ENCODE results near the gene AK2. TPM values are rescaled to one million over a fixed set of nuclear protein-coding genes. Genes with fewer than 3 reads are reported as not detected.
A peak's percentile ranks its signal among the peaks of the same experiment; 100 is the strongest.

Gene AK2
- total RNA-seq, 1 experiment from 2014 or later = 213 TPM

DNA sequence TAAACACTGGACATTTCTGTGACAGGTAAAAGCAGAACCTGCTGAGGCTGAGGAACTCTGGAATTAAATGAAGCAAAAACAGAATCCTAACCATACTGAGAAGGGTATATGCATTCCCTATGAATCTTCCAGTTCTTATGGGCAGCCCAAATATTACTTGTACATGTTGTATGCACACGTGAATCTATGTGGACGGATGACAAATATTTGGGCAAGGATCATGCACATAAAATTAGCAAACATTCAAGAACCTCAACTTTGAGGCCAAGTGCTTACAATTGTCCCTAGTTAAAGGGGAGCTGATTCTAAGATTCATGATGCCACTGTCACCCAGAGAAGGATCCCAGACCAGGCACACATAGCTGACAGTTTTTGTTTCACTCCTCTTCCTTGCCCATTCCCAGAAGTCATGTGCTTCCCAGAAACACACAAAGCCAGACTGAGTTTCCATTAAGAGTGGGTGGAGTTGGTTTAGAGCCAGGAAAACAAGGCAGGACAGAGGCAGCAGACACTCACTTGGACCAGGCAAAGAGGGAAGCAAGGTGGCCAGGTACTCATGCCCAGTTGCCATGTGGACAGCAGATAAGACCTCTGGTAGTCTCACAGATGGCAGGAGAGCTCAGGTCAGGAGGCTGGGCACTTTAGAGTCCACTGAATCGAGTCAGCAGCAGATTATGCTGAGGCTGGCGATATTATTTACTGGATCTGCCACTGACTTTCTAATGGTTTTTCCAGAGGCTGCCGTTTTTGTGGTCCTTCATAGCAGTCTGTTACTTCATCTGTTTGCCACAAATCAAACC is 25.6 kb downstream of the AK2 start:
- Histone ChIP-seq H3K4me3 (ENCODE audit: low read length) (no peak overlapping the region), H3K4me2 (ENCODE audit: low read length) (no peak overlapping the region), H3K27ac (ENCODE audit: low read length) (no peak overlapping the region), H3K36me3 (ENCODE audit: low read depth, low read length) (peaks cover 47% of the 10 kb centered on the region), H3K9me3 (ENCODE audit: low read length) (no peaks in the 10 kb centered on the region), H3F3A (ENCODE audit: low read length, unreplicated experiment) (peaks cover 11% of the 10 kb centered on the region), H3K9me2 (replicated peaks; ENCODE audit: low read length) (no peaks in the 10 kb centered on the region), H4K20me1 (ENCODE audit: low read length) (no peaks in the 10 kb centered on the region), H3K9ac (ENCODE audit: low read length) (no peak overlapping the region), H3K4me1 (ENCODE audit: insufficient read depth, low read length) (peaks cover 38% of the 10 kb centered on the region), H3K27me3 (ENCODE audit: low read length) (no peaks in the 10 kb centered on the region), H2AFZ (ENCODE audit: low read length) (no peak overlapping the region), H3K79me2 (ENCODE audit: low read length) (no peaks in the 10 kb centered on the region)
- POLR2A ChIA-PET (ENCODE audit: unreplicated experiment) = interaction anchor here (0.7 kb wide), 1 partner anchor 19 kb away, joined by 3 read pairs; no protein-coding TSS in a partner anchor
- DNase-seq (no peak), ATAC-seq (no peak)
- TF ChIP-seq EZH2 (IDR thresholded peaks at IDR 0.05; ENCODE audit: low read length, unreplicated experiment) (no peak), EZH2phosphoT487 (IDR thresholded peaks at IDR 0.05; ENCODE audit: borderline replicate concordance, low read length) (no peak)
- TF ChIP-seq, protein P1, sequence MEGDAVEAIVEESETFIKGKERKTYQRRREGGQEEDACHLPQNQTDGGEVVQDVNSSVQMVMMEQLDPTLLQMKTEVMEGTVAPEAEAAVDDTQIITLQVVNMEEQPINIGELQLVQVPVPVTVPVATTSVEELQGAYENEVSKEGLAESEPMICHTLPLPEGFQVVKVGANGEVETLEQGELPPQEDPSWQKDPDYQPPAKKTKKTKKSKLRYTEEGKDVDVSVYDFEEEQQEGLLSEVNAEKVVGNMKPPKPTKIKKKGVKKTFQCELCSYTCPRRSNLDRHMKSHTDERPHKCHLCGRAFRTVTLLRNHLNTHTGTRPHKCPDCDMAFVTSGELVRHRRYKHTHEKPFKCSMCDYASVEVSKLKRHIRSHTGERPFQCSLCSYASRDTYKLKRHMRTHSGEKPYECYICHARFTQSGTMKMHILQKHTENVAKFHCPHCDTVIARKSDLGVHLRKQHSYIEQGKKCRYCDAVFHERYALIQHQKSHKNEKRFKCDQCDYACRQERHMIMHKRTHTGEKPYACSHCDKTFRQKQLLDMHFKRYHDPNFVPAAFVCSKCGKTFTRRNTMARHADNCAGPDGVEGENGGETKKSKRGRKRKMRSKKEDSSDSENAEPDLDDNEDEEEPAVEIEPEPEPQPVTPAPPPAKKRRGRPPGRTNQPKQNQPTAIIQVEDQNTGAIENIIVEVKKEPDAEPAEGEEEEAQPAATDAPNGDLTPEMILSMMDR (conservative IDR thresholded peaks at IDR 0.05; ENCODE audit: low read depth, low read length) = no peak
- no TSS peak for BruUV-seq (replicated peaks)
- CTCF ChIA-PET = no interaction called here
- intact Hi-C loops (cut with micrococcal nuclease) = no loop called here

DNA sequence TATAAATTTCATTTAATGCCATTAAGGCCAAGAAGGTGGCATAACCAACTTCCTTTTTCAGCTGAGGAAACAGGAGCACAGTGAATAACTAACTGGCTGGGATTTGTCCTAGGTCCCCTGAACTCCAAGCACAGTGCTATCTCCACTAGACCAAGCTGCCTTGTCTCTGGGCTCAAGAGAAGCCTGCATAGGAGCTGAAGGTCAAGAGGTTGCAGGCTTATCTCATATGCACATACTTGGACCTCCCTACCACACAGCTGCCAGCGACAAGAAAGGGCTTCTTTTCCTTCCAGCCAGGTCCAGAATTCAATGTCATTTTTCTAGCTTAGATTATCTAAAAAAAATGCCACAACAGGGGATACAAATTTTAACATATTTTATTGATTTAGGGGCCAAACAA is 27.1 kb downstream of the AK2 start:
- Histone ChIP-seq H4K20me1 (ENCODE audit: low read length) (no peaks in the 10 kb centered on the region; the same call in 1 of the 2 replicates), H3K27ac (ENCODE audit: low read length) (peak overlapping the region; percentile 46; the same call in 1 of the 2 replicates), H3K36me3 (ENCODE audit: low read depth, low read length) (peaks cover 47% of the 10 kb centered on the region), H3K9me2 (replicated peaks; ENCODE audit: low read length) (no peaks in the 10 kb centered on the region), H3K4me2 (ENCODE audit: low read length) (no peak overlapping the region), H3K79me2 (ENCODE audit: low read length) (0 out of 2 replicates have a peak, but pooled peaks cover 4% of the 10 kb centered on the region), H3K9ac (ENCODE audit: low read length) (no peak overlapping the region), H3K4me1 (ENCODE audit: insufficient read depth, low read length) (peaks cover 48% of the 10 kb centered on the region), H3K4me3 (ENCODE audit: low read length) (no peak overlapping the region), H3K9me3 (ENCODE audit: low read length) (no peaks in the 10 kb centered on the region), H3K27me3 (ENCODE audit: low read length) (no peaks in the 10 kb centered on the region), H2AFZ (ENCODE audit: low read length) (no peak overlapping the region), H3F3A (ENCODE audit: low read length, unreplicated experiment) (peaks cover 11% of the 10 kb centered on the region)
- DNase-seq (no peak), ATAC-seq (no peak)
- TF ChIP-seq EZH2phosphoT487 (IDR thresholded peaks at IDR 0.05; ENCODE audit: borderline replicate concordance, low read length) (no peak), EZH2 (IDR thresholded peaks at IDR 0.05; ENCODE audit: low read length, unreplicated experiment) (no peak)
- TF ChIP-seq, protein P1 (conservative IDR thresholded peaks at IDR 0.05; ENCODE audit: low read depth, low read length) = no peak
- BruUV-seq (replicated peaks) = no TSS peak
- ChIA-PET POLR2A (ENCODE audit: unreplicated experiment) (interaction anchor here (0.5 to 1.3 kb wide), 3 partner anchors 18 to 53 kb away, joined by 3 read pairs; no protein-coding TSS in a partner anchor), CTCF (no interaction called here)
- intact Hi-C loops (cut with micrococcal nuclease) = loop anchor here (5.0 kb wide), 1 partner anchor 47 kb away; the partner anchor contains the start of gene RNF19B

Data from PC-3 (cell line).